Measurements from ENCODE around the gene ANKRD31. TPM values are rescaled to one million over a fixed set of nuclear protein-coding genes. Genes with fewer than 3 reads are reported as not detected.
"Not testable (repeated sequence)": the region's sequence is repeated elsewhere in the genome, so short reads cannot be mapped to it uniquely, and the experiment has no call there.

ANKRD31 gene
- total and polyA plus RNA-seq, 12 donors = under 0.01 to 0.18 (median 0.11) TPM; not detected in 3

- Histone ChIP-seq H3K36me3 (no peaks in the 10 kb centered on the region), H3K27me3 (peaks cover 0 to 2% (median 0%) of the 10 kb centered on the region in 7 donors), H3K4me1 (no peaks in the 10 kb centered on the region), H3K27ac (no peak overlapping the region), H3K9me3 (peaks cover 0 to 11% (median 0%) of the 10 kb centered on the region in 11 donors), H3K4me3 (no peak overlapping the region)
- ATAC-seq (no peak), DNase-seq (no peak)
- 80 to 87% methylated on average over 2 of the region's 2 CpGs for WGBS, 2 donors
- intact Hi-C loops (cut with DNase I) = no loop called here
- no peak for TF ChIP-seq CTCF (IDR thresholded peaks at IDR 0.05)
Measured at GRCh38 chr5:75169516-75169915, 67.2 kb downstream of the ANKRD31 start.

- Histone ChIP-seq H3K4me3 (no peak overlapping the region), H3K36me3 (no peaks in the 10 kb centered on the region), H3K4me1 (no peaks in the 10 kb centered on the region), H3K27ac (no peak overlapping the region), H3K9me3 (no peaks in the 10 kb centered on the region), H3K27me3 (peaks cover 0 to 2% (median 0%) of the 10 kb centered on the region in 7 donors)
- 84 to 90% methylated on average over 2 of the region's 2 CpGs for WGBS, 2 donors
- no peak for TF ChIP-seq CTCF (IDR thresholded peaks at IDR 0.05)
- intact Hi-C loops (cut with DNase I) = no loop called here
- no peak for ATAC-seq
- DNase-seq = no peak
Measured at GRCh38 chr5:75168026-75168735, 68.5 kb downstream of the ANKRD31 start.

GRCh38 chr5:75167345-75167744 is 69.3 kb downstream of the ANKRD31 start:
- DNase-seq (no peak), ATAC-seq (no peak)
- TF ChIP-seq CTCF (IDR thresholded peaks at IDR 0.05) = no peak
- peaks cover 0 to 2% (median 0%) of the 10 kb centered on the region in 7 donors for H3K27me3 ChIP-seq
- no peak overlapping the region for H3K27ac ChIP-seq
- no peaks in the 10 kb centered on the region for H3K9me3 ChIP-seq
- no peak overlapping the region for H3K4me3 ChIP-seq
- H3K36me3 ChIP-seq = no peaks in the 10 kb centered on the region
- H3K4me1 ChIP-seq = no peaks in the 10 kb centered on the region
- intact Hi-C loops (cut with DNase I) = no loop called here

GRCh38 chr5:75161508-75161907 is 75.2 kb downstream of the ANKRD31 start:
- DNase-seq; ATAC-seq; intact Hi-C loops (cut with DNase I): not testable (repeated sequence)

GRCh38 chr5:75156585-75156984 is 80.1 kb downstream of the ANKRD31 start:
- H3K27ac ChIP-seq = no peak overlapping the region
- H3K36me3 ChIP-seq = no peaks in the 10 kb centered on the region
- no peaks in the 10 kb centered on the region for H3K27me3 ChIP-seq
- H3K9me3 ChIP-seq = peaks cover 0 to 47% (median 23%) of the 10 kb centered on the region in 11 donors
- intact Hi-C loops (cut with DNase I) = no loop called here
- ATAC-seq (no peak), DNase-seq (no peak)
- H3K4me1 ChIP-seq = no peaks in the 10 kb centered on the region
- no peak overlapping the region for H3K4me3 ChIP-seq
- no peak for TF ChIP-seq CTCF (IDR thresholded peaks at IDR 0.05)

More at GRCh38 chr5:75161508-75161907, 75.2 kb downstream of the ANKRD31 start:
- not testable (repeated sequence) for H3K36me3 ChIP-seq, H3K27ac ChIP-seq, H3K27me3 ChIP-seq, H3K4me3 ChIP-seq, H3K4me1 ChIP-seq
- H3K9me3 ChIP-seq = peaks cover 0 to 42% (median 23%) of the 10 kb centered on the region in 11 donors
- WGBS, 2 donors = 64 to 75% methylated on average over 3 of the region's 3 CpGs

All from heart right ventricle (tissue), 16 donors.